Measurements from ENCODE around the gene YJEFN3.
A peak's percentile ranks its signal among the peaks of the same experiment; 100 is the strongest.

Gene YJEFN3

GRCh38 chr19:19550972-19551852 is 22.5 kb downstream of the YJEFN3 start:
- no peak overlapping the region for H3K4me3 Mint-ChIP-seq

GRCh38 chr19:19551853-19552192 is 23.1 kb downstream of the YJEFN3 start:
- H3K9me3 Mint-ChIP-seq: no peaks in the 10 kb centered on the region
- H3K27me3 Mint-ChIP-seq: no peaks in the 10 kb centered on the region
- peak overlapping the region in 1 of 2 donors; percentile 42 for H3K27ac Mint-ChIP-seq
- H3K4me3 Mint-ChIP-seq: no peak overlapping the region
- H3K4me1 Mint-ChIP-seq: peaks cover 12% of the 10 kb centered on the region
- DNase-seq (no peak), ATAC-seq (no peak)

More at GRCh38 chr19:19550972-19551852, 22.5 kb downstream of the YJEFN3 start:
- DNase-seq (no peak), ATAC-seq (no peak)
- Mint-ChIP-seq H3K4me1 (peaks cover 12% of the 10 kb centered on the region), H3K9me3 (no peaks in the 10 kb centered on the region), H3K27ac (no peak overlapping the region), H3K27me3 (no peaks in the 10 kb centered on the region)

- no peak overlapping the region for H3K4me3 Mint-ChIP-seq
- no peak overlapping the region for H3K27ac Mint-ChIP-seq
- no peaks in the 10 kb centered on the region for H3K9me3 Mint-ChIP-seq
- ATAC-seq (peak; percentile 42), DNase-seq (no peak)
- H3K4me1 Mint-ChIP-seq: peaks cover 12% of the 10 kb centered on the region
- no peaks in the 10 kb centered on the region for H3K27me3 Mint-ChIP-seq
Measured at GRCh38 chr19:19552798-19553197, 24.1 kb downstream of the YJEFN3 start.

- H3K9me3 Mint-ChIP-seq: no peaks in the 10 kb centered on the region
Measured at GRCh38 chr19:19553670-19554069, 25.0 kb downstream of the YJEFN3 start.

GRCh38 chr19:19554074-19555023 is 25.6 kb downstream of the YJEFN3 start:
- Mint-ChIP-seq H3K4me1 (peaks cover 12% of the 10 kb centered on the region), H3K27me3 (no peaks in the 10 kb centered on the region), H3K27ac (peak overlapping the region; percentile 59 to 69), H3K4me3 (no peak overlapping the region), H3K9me3 (no peaks in the 10 kb centered on the region)
- ATAC-seq: peak; percentile 67
- peak; percentile 58 to 60 for DNase-seq

More at GRCh38 chr19:19553670-19554069, 25.0 kb downstream of the YJEFN3 start:
- peaks cover 12% of the 10 kb centered on the region for H3K4me1 Mint-ChIP-seq
- DNase-seq (no peak), ATAC-seq (no peak)
- peak overlapping the region in 1 of 2 donors; percentile 59 for H3K27ac Mint-ChIP-seq
- H3K4me3 Mint-ChIP-seq: no peak overlapping the region
- H3K27me3 Mint-ChIP-seq: no peaks in the 10 kb centered on the region

GRCh38 chr19:19558055-19558454 is 29.3 kb downstream of the YJEFN3 start:
- no peak overlapping the region for H3K27ac Mint-ChIP-seq
- no peaks in the 10 kb centered on the region for H3K27me3 Mint-ChIP-seq
- ATAC-seq (no peak), DNase-seq (no peak)
- peaks cover 24% of the 10 kb centered on the region for H3K4me1 Mint-ChIP-seq
- no peak overlapping the region for H3K4me3 Mint-ChIP-seq
- H3K9me3 Mint-ChIP-seq: no peaks in the 10 kb centered on the region

- DNase-seq (no peak), ATAC-seq (no peak)
- Mint-ChIP-seq H3K4me1 (peaks cover 29% of the 10 kb centered on the region), H3K27me3 (no peaks in the 10 kb centered on the region), H3K9me3 (no peaks in the 10 kb centered on the region), H3K27ac (no peak overlapping the region), H3K4me3 (no peak overlapping the region)
Measured at GRCh38 chr19:19558636-19559035, 29.9 kb downstream of the YJEFN3 start.

- no peak for ATAC-seq
- H3K27me3 Mint-ChIP-seq: no peaks in the 10 kb centered on the region
- H3K4me1 Mint-ChIP-seq: peaks cover 19% of the 10 kb centered on the region
- no peak overlapping the region for H3K27ac Mint-ChIP-seq
- H3K9me3 Mint-ChIP-seq: no peaks in the 10 kb centered on the region
- no peak for DNase-seq
- H3K4me3 Mint-ChIP-seq: no peak overlapping the region
Measured at GRCh38 chr19:19559931-19560330, 31.2 kb downstream of the YJEFN3 start.

- DNase-seq (no peak), ATAC-seq (no peak)
- peak overlapping the region in 1 of 2 donors; percentile 42 for H3K27ac Mint-ChIP-seq
- H3K4me1 Mint-ChIP-seq: peaks cover 19% of the 10 kb centered on the region
- no peaks in the 10 kb centered on the region for H3K27me3 Mint-ChIP-seq
- no peak overlapping the region for H3K4me3 Mint-ChIP-seq
- H3K9me3 Mint-ChIP-seq: no peaks in the 10 kb centered on the region
Measured at GRCh38 chr19:19561946-19562664, 33.4 kb downstream of the YJEFN3 start.

GRCh38 chr19:19562665-19563347 is 34.1 kb downstream of the YJEFN3 start:
- Mint-ChIP-seq H3K4me3 (peak overlapping the region in 1 of 2 donors; percentile 18), H3K4me1 (peaks cover 19% of the 10 kb centered on the region), H3K9me3 (no peaks in the 10 kb centered on the region), H3K27ac (peak overlapping the region in 1 of 2 donors; percentile 76), H3K27me3 (no peaks in the 10 kb centered on the region)
- peak in 1 of 2 donors; percentile 48 for DNase-seq
- peak; percentile 83 for ATAC-seq

- Mint-ChIP-seq H3K4me1 (peaks cover 19% of the 10 kb centered on the region), H3K4me3 (peak overlapping the region in 1 of 2 donors; percentile 18), H3K27ac (peak overlapping the region in 1 of 2 donors; percentile 85), H3K9me3 (no peaks in the 10 kb centered on the region), H3K27me3 (no peaks in the 10 kb centered on the region)
- ATAC-seq: peak; percentile 16
- no peak for DNase-seq
Measured at GRCh38 chr19:19563348-19563848, 34.7 kb downstream of the YJEFN3 start.

- Mint-ChIP-seq H3K27ac (peak overlapping the region in 1 of 2 donors; percentile 42), H3K27me3 (no peaks in the 10 kb centered on the region), H3K4me1 (peaks cover 32% of the 10 kb centered on the region), H3K9me3 (no peaks in the 10 kb centered on the region), H3K4me3 (no peak overlapping the region)
- DNase-seq (no peak), ATAC-seq (no peak)
Measured at GRCh38 chr19:19566306-19566705, 37.6 kb downstream of the YJEFN3 start.

GRCh38 chr19:19567391-19567790 is 38.7 kb downstream of the YJEFN3 start:
- no peak for DNase-seq
- peaks cover 27% of the 10 kb centered on the region for H3K4me1 Mint-ChIP-seq
- no peak overlapping the region for H3K4me3 Mint-ChIP-seq
- no peaks in the 10 kb centered on the region for H3K9me3 Mint-ChIP-seq
- no peaks in the 10 kb centered on the region for H3K27me3 Mint-ChIP-seq
- peak overlapping the region; percentile 48 to 85 for H3K27ac Mint-ChIP-seq
- no peak for ATAC-seq

Measured in stimulated activated naive CD8-positive, alpha-beta T cell treated with anti-CD3 and anti-CD28 coated beads, Interleukin-15, amount 100 ng/mL, for 72 hours (primary cell).